ENCODE results near the gene TMEM229A. TPM values are rescaled to one million over a fixed set of nuclear protein-coding genes. Genes with fewer than 3 reads are reported as not detected.
"Not testable (repeated sequence)": the region's sequence is repeated elsewhere in the genome, so short reads cannot be mapped to it uniquely, and the experiment has no call there.

TMEM229A gene
- polyA plus RNA-seq, 3 donors: not detected

- Histone ChIP-seq H3K27me3 (ENCODE audit: control insufficient read depth in 2 of 2, insufficient read depth in 2 of 2, low read length in 2 of 2) (no peaks in the 10 kb centered on the region), H3K36me3 (replicated peaks in 1 of 2; ENCODE audit: control insufficient read depth in 1 of 2, insufficient read depth in 2 of 2, low read length in 2 of 2) (no peaks in the 10 kb centered on the region), H4K20me1 (ENCODE audit: insufficient read depth, low read length) (no peaks in the 10 kb centered on the region), H3K4me1 (ENCODE audit: control insufficient read depth in 1 of 2, insufficient read depth in 2 of 2, low read length in 2 of 2) (no peaks in the 10 kb centered on the region), H3K4me3 (replicated peaks in 1 of 3; ENCODE audit: low read depth in 2 of 3, low read length in 3 of 3) (no peak overlapping the region), H3K9ac (ENCODE audit: insufficient read depth, low read length, poor library complexity, severe bottlenecking) (no peak overlapping the region), H3K79me2 (ENCODE audit: insufficient read depth, low read length) (no peaks in the 10 kb centered on the region), H3K27ac (ENCODE audit: low read depth in 1 of 2, low read length in 2 of 2) (no peak overlapping the region), H3K4me2 (replicated peaks; ENCODE audit: extremely low read depth, low read length, poor library complexity, severe bottlenecking) (no peak overlapping the region), H2AFZ (ENCODE audit: insufficient read depth, low read depth, low read length, poor library complexity, severe bottlenecking) (no peak overlapping the region), H3K9me3 (replicated peaks in 1 of 2; ENCODE audit: control insufficient read depth in 1 of 2, insufficient read depth in 1 of 2, low read length in 2 of 2) (no peaks in the 10 kb centered on the region)
- no peak overlapping the region for H3K4me3 Mint-ChIP-seq
- no peaks in the 10 kb centered on the region for H3K36me3 Mint-ChIP-seq
- 83% methylated on average over 1 of the region's 2 CpGs for WGBS (ENCODE audit: insufficient coverage)
- DNase-seq: no peak
- no peak overlapping the region for H3K27ac Mint-ChIP-seq
- no peaks in the 10 kb centered on the region for H3K4me1 Mint-ChIP-seq
- H3K9me3 Mint-ChIP-seq: peaks cover 0 to 2% (median 0%) of the 10 kb centered on the region in 7 donors
- intact Hi-C loops (cut with micrococcal nuclease): no loop called here
- TF ChIP-seq CTCF (IDR thresholded peaks at IDR 0.05): no peak
- H3K27me3 Mint-ChIP-seq (ENCODE audit: low read depth in 3 of 3): peaks cover 2 to 7% (median 2%) of the 10 kb centered on the region in 3 donors
Observed at GRCh38 chr7:124041439-124041838, 8.6 kb upstream of the TMEM229A start.

GRCh38 chr7:124037902-124038301, 5.0 kb upstream of the TMEM229A start:
- H3K79me2 ChIP-seq (ENCODE audit: insufficient read depth, low read length); H3K36me3 ChIP-seq (replicated peaks in 1 of 2; ENCODE audit: control insufficient read depth in 1 of 2, insufficient read depth in 2 of 2, low read length in 2 of 2); intact Hi-C loops (cut with micrococcal nuclease); H2AFZ ChIP-seq (ENCODE audit: insufficient read depth, low read depth, low read length, poor library complexity, severe bottlenecking); H3K36me3 Mint-ChIP-seq; H4K20me1 ChIP-seq (ENCODE audit: insufficient read depth, low read length); H3K4me3 ChIP-seq (replicated peaks in 1 of 3; ENCODE audit: low read depth in 2 of 3, low read length in 3 of 3); H3K9me3 ChIP-seq (replicated peaks in 1 of 2; ENCODE audit: control insufficient read depth in 1 of 2, insufficient read depth in 1 of 2, low read length in 2 of 2); H3K4me1 ChIP-seq (ENCODE audit: control insufficient read depth in 1 of 2, insufficient read depth in 2 of 2, low read length in 2 of 2); H3K4me1 Mint-ChIP-seq; H3K9ac ChIP-seq (ENCODE audit: insufficient read depth, low read length, poor library complexity, severe bottlenecking); DNase-seq; H3K4me3 Mint-ChIP-seq; H3K27ac ChIP-seq (ENCODE audit: low read depth in 1 of 2, low read length in 2 of 2); H3K27ac Mint-ChIP-seq; H3K4me2 ChIP-seq (replicated peaks; ENCODE audit: extremely low read depth, low read length, poor library complexity, severe bottlenecking): not testable (repeated sequence)
- H3K27me3 Mint-ChIP-seq (ENCODE audit: low read depth in 3 of 3): peaks cover 20 to 29% (median 21%) of the 10 kb centered on the region in 3 donors
- peaks cover 0 to 12% (median 7%) of the 10 kb centered on the region in 7 donors for H3K9me3 Mint-ChIP-seq
- peaks cover 16 to 25% of the 10 kb centered on the region in 2 donors for H3K27me3 ChIP-seq (ENCODE audit: control insufficient read depth in 2 of 2, insufficient read depth in 2 of 2, low read length in 2 of 2)
- WGBS (ENCODE audit: insufficient coverage): no CpG with 5 or more reads among the region's 5 CpGs
